ENCODE measurements around the gene WDSUB1.

Gene WDSUB1, protein sequence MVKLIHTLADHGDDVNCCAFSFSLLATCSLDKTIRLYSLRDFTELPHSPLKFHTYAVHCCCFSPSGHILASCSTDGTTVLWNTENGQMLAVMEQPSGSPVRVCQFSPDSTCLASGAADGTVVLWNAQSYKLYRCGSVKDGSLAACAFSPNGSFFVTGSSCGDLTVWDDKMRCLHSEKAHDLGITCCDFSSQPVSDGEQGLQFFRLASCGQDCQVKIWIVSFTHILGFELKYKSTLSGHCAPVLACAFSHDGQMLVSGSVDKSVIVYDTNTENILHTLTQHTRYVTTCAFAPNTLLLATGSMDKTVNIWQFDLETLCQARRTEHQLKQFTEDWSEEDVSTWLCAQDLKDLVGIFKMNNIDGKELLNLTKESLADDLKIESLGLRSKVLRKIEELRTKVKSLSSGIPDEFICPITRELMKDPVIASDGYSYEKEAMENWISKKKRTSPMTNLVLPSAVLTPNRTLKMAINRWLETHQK

DNA sequence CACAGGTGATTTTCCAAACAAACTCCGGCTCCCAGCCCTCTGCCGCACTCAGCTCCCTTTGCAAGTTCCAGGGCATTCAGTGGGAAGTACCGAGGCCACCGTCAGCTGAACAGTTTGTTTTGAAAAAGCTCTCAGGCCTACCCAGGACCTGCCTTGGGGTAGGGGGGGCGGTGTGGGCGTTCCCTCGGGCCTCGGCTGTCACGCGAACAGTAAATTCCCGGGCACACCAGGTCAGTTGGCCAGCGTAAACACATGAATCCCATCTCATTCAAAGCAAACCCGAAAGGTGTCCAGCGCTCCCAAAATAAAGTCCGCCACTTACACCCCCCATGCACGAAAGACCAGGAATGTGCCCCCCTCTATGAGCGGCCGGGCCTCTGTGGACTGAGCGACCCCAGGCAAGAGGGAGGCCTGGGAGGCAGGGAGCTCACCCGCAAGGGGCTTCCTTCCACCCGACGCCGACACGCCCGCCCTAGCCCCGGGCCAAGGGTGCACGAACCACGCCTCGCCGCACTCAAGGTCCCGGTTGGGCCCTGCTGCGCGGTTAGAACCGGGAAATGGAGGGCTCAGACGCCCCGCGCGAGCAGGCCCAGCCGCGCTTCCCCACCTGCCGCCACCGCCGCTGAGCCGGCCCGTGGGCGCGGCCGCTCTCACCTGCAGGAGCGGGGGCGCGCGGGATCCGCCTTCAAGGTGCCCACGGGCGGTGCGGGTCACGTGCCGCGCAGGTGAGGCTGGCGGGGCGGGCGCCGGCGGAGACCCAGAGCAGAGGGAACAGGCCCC is at the start of gene WDSUB1:
Gene WDSUB1 (minus strand): TSS at position 775 of the 780 bp plus-strand sequence. CDS start 3,634 bp downstream, outside the sequence.
- DNase-seq = no peak

DNA sequence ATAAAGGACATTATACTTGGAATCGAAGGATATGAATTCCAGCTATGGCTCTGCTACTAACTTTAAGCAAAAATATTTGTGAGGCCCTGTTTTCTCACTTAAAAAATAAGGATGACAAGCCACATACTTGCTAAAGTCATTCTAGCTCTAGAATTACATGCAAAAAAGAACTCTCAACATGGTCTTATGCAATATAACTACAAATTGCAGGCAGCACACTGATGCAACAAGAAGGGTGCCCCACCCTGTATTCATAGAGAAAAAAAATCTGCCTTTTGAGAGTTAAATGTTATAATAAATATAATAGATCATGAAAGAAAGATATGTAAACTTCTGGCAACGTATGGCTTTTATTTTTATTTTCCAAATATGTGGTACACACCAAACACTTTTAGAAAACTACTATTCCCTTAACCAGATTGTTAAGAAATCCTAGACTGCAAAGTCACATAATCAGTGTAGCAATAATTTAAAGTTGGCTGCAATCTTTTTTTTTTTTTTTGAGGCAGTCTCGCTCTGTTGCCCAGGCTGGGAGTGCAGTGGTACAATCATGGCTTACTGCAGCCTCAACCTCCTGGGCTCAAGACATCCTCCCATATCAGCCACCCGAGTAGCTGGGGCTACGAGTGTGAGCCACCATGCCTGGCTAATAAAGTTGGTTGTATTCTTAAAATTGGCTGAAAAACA is 40.2 kb upstream of the WDSUB1 start:
- DNase-seq = no peak

DNA sequence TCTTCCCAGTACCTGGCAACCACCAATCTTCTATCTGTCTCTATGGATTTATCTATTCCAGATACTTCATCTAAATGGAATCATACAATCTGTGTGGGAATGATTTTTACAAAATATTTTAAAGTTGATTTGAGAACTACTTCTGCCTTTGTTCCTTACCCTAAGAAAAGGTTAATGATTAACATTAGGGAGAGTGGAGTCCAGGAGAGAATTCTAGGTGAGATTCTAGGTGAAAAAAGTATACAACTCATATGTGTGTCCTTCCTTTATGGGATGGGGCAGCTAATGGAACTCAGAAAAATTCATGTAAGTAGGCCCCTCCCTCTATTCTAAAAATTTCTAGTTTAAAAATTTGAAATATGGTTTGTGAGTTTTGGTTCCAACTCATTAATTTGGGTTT is 35.9 kb upstream of the WDSUB1 start:
- no peak for DNase-seq

DNA sequence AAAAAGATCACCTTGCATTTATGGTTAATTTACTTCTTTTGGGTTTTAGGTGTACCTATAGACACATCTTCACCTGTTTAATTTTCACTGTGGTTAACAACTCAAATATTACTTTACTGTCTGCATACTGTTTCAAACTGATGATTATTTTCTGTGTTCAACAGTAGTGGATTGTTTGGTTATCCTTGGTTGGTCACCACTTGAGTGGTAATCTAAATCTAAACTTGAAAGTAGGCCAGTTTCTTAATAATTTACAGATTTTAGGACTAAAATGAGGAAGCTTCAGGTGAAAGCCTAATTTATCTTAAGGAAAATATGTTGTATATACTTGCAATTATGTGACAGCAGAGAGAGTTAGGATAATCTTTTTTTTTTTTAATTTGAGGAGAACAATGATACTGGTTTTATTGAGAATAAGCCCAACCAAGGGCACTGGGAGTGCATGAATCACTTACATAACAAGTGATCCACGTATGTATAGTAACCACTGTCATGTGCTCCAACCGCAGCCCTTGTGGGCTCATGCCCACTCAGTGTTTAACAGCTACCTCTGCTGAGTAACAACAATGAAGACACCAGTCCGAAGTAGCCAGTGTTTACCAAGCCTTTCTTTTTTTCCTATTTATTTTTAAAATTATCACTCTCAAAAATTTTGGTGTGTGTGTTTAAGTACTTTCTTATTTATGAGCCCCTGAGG is 31.0 kb upstream of the WDSUB1 start:
- no peak for DNase-seq

DNA sequence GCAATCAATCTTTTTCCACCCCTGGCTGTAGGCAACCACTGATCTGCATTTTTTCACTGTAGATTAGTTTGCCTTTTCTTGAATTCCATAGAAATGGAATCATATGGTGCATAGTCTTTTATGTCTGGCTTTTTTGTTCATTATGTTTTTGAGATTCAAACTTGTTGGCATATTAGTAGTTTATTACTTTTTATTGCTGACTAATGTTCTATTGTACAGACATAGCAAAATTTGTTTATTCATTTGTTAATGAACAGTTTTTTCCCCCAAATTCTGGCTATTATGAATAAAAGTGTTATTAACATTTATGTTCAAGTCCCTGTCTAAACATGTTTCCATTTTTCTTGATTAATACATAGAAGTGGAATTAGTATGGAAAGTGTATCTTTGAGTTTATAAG is 21.4 kb upstream of the WDSUB1 start:
- DNase-seq = no peak

DNA sequence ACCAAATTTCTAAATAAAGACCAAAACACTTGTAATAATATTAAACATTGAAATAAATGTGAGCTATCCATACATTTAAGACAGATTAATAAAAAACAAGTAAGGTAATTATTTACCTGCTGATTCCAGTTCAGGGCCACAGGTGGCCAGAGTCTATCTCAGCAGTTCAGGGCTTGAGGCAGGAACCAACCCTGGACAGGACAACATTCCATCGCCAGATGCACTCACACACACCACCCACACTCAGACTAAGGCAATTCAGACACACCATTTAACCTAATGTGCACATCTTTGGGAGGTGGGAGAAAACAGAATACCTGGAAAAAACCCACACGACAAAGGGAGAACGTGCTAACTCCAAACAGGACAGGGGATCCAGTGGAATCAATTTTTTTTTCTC is 14.1 kb upstream of the WDSUB1 start:
- no peak for DNase-seq

DNA sequence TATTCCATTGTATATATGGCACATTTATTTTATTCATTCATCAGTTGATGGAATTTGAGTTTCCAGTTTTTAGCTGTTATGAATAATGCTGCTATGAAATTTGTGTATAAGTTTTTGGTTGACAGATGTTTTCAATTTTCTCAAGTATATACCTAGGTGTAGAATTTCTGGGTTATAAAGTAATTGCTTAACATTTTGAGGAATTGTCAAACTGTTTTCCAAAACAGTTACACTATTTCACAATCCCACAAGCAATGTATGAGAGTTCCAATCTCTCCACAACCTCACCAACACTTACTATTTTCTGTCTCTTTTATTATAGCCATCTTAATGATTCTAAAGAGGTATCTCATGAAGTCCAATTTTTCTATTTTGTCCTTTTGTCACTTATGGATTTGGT is 12.5 kb upstream of the WDSUB1 start:
- DNase-seq = no peak

DNA sequence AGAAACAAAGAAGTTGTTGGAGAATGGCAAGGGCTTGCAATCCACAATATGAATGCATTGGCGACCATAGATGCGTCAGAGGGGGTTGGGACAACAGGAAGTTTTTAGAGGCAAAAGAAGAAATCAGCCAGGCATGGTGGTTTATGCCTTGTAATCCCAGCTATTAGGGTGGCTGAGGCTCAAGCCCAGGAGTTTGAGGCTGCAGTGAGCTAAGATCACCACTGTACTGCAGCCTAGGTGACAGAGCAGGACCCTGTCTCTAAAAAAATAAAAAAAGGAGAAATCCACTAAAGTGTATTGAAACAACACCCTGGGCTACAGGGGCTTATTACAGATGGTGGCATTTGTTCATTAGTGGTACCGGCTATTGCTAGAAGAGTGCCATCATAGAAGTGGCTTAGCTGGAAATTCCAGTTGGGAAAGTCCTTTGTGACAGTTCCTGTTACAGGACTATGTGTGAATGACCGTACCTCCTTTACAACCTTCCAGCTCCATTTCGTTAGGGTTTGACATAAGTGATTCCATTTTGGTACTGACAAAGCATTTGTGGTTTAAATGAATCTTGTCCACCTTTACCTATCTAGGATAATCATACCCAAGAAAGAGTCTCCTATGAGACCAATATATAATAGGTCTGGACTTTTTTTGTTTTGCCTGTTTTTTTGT is 10.7 kb upstream of the WDSUB1 start:
- no peak for DNase-seq

DNA sequence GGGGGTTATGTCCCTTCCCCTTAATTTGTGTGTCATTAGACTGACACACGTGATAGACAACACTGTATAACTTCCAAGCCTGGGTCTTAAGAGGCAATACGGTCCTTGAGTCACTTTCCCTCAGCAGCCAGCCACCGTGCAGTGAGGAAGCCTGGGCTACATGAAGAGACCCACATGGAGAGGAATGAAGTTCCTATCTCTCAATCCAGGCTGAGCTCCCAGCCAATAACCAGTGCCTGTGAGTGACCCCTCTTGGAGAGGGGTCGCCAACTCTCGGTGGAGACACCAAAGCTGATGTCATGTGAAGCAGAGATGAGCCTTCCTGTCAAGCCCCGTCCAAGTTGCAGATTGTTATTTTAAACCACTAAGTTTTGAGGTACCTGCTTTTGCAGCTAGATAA is 5.7 kb upstream of the WDSUB1 start:
- no peak for DNase-seq

DNA sequence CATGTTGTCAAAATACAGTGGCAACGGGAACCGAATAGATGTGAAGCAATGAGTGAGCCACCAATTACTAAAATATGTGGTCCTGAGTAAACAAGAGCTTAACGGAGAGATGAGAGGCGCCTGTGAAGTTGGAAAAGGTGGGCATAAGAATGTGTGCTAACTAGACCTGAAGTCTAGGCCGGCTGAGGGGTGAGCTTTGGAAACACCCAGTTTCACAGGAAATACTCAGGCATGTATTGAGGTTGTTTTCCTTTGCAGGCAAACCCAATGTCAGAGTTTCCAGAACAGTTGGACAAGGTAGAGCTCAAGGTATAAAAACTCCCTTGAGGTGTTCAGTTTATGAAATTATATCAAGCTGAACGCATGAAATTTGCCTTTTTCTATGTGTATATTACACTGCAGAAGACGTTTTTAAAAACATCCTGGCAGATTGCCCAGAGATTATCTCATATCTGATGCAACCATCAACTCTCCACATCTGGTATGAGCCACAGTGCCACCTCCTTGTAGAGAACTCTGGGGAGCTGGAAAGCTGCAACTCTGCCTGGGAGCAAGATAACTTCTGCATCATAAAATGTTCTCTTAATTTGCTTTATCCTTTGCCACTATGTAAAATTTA is 3.9 kb upstream of the WDSUB1 start:
- no peak for DNase-seq

DNA sequence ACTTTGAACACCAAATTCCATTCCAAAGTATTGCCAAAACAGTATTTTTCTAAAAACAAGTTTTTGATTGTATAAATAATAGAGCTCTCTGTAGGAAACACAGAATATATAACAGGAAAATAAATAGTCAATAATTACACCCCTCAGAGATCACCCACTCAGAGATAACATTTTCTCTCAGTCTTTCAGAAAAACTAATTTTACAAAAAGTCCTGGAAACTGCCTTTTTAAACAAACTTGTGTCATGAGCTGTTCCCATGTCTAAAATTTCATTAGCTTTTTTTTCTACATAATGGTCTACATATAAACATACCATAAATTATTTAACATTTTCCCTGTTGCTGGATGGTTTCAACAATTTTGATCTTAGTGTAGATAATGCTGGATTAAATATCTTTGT is 1.2 kb upstream of the WDSUB1 start:
- DNase-seq = no peak

DNA sequence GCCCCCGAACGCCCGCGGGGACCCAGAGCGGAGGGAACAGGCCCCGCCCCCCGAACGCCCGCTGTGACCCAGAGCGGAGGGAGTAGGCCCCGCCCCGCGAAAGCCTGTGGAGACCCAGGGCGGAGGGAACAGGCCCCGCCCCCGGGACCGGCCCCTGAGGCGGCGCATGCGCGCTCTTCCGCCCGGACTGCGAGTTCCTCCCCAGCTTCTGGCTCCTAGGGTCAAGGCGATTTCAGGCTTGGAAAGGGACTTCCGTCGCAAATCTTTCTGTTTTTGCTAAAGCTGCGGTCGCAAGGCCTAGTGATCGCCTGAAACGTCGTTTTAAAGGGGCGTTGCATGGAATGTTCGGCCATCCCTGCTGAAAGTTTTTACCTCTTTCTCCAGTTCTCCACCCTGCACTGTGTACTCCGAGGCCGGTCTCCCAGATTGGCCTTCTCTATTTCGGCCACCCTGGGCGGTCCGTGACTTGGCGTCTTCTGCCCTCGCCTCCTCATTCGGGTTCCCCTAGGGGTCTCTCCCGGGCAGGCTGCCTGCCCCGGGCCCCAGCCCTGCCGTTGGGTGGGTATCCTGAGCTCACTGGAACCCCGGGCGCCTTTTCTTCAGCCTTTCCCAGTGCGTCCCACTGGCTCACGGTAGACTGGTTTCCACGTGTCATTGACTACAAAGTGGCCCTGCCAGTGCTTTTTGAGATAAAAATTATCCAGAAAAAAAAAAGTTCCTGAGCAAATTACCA is 372 bp upstream of the WDSUB1 start:
- DNase-seq = peak; percentile 60

DNA sequence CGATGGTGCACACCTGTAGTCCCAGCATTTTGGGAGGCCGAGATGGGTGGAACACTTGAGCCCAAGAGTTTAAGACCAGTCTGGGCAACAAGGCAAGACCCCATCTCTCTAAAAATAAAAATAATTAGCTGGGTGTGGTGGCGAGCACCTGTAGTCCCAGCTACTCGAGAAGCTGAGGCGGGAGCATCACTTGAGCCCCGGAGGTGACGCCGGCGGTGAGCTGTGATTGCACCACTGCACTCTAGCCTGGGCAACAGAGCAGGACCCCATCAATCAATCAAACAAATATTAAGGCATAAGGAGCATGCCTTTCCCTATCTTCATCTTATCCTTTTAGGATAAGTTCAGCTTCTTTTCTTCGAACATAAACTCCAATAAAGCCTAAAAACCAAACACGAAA is 1.1 kb downstream of the WDSUB1 start:
- DNase-seq = no peak

DNA sequence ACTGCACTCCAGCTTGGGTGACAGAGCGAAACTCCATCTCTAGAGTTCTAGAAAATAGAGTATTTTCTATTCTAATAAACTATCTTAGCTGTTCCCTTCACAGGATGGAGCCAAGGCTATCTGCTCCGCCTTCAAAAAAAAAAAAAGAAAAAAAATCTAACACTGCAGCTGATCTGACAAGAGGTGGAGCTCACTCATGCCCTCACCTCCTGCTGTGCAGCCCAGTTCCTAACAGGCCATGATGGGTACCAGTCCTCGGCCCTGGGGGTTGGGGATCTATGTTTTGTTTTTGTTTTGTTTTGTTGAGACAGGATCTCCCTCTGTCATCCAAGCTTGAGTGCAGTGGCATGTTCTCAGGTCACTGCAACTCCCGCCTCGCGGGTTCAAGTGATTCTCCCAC is 3.0 kb downstream of the WDSUB1 start:
- DNase-seq = no peak

DNA sequence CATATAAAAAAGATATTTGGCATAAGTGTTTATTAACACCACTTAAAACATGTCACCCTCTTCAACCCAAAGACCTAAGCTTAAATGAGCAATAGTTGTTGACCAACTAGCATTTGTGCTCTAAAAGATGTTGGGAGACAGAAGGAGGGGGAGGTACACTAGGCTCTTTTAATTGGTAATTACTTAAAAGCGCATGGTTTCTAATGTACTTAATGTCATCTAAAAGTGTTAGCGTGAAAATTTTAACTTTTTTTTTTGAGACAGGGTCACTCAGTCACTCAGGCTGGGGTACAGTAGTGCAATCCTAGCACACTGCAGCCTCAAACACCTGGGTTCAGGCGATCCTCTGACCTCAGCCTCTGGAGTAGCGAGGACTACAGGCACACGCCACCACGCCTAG is 5.5 kb downstream of the WDSUB1 start:
- DNase-seq = peak; percentile 69

DNA sequence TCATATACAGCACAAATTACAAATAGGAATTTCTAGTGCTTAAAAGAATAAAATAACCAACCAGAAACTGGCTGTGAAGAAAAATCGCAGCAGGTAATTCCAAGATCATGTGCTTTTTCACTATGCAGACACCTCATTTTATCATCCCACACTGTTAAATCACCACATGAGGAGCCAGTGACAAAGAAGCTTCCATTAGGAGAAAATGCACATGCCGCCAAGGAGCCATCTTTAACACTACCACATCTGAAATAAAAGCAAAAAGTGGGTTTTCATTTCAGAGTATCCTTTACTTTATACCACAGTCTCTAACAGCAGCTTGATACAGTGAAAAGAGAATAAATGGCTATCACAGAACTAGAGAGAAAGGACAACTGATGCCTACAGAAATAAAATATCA is 6.8 kb downstream of the WDSUB1 start:
- DNase-seq = no peak

DNA sequence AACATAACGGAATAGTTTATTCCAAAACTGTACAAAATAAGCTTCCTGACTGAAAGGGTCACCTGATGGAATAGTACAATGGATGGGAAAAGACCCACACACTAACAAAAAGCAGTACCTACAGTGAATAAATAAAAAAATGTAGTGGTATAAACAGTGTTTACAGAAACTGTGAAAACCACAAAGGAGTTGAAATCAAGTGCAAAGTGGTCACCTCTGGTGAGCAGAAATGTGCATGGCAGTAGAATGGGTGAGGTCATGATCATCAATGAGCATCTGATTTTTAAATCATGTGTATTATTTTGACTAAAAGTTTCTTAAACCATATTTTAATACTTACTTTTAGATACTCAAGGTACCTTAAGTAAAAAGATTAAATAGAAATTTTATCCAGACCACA is 11.4 kb downstream of the WDSUB1 start:
- DNase-seq = no peak

DNA sequence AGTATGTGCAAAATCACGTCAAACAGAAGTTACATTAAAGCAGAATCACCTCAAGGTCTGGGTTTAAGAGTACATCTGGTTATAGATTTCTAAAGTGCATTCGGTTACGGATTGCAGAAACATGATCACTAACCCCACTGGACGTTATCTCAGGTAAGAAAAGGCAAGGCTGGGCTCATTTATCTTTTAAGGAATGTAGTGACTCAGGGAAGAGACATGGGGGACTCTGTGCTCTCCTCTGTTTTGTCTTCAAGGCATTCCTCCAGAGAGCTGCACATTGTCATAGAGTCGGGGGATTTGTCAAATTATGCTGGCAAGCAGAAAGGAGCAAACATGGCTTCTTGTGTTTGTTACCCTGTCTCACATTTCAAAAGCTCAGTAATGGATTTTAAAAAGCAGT is 14.3 kb downstream of the WDSUB1 start:
- DNase-seq = no peak

DNA sequence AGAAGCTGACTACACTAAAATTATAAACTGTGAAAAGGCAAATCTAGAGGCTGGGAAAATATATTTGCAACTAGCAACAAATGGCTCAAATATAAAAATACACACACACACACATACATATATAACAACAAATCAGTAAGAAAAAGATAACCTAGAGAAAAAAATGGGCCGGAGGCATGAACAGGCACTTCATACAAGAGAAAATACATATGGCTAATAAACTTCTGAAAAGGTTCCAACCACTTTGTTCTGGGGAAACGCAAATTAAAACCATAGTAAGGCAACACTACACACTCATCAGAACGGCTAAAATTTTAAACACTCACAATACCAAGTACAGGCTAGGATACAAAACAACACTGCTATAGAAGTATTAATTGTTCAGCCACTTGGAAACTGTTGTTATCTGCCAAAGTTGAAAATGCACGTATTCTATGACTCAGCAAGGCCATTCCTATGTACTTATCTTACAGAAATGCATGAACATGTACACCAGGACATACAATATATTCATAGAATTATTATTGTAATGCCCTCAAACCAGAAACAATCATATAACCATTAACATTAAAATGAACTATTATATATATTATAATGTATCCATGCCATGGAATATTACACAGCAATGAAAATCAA is 15.6 kb downstream of the WDSUB1 start:
- no peak for DNase-seq

DNA sequence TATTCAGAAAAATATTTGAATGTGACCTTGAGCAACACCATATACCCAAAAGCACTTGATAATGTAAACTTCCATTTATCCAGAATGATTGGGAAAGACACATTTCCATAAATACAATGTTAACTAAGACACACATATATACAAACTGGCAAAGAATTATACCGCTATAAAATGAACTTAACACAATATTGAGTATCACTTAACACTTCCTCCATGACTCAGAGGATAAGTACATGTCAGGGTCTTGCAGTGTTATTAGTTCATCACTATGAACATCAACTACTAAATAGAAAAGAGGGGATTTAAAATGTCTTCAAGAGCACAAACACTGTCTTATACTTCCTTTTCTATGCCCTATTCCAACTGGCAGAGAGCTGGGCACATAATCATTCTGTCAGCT is 18.6 kb downstream of the WDSUB1 start:
- no peak for DNase-seq

DNA sequence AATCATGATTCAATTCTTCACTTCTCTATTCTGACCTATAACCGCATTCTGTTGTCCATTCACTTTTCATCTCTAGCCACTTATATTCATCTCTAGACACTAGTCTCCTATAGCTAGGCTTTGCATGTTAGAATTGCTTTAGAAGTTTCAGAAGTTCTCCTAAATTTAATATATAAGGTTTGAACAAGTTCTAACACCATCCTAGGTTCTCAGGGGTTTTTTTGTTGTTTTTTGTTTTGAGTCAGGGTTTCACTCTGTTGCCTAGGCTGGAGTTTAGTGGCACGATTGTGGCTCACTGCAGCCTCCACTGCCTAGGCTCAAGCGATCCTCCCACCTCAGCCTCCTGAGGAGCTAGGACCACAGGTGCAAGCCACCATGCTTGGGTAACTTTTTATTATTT is 19.9 kb downstream of the WDSUB1 start:
- no peak for DNase-seq

All from NCI-H524 treated with DMSO at 0.1 percent for 48 hours (cell line).